Measurements from ENCODE around the gene XYLT1. TPM values are rescaled to one million over a fixed set of nuclear protein-coding genes. Genes with fewer than 3 reads are reported as not detected.

The XYLT1 gene
- total and polyA plus RNA-seq, 10 of the 15 experiments (the other 5 are each of a cell fraction or from before 2014, with no cell fraction given), result 0.88 to 14.8 (median 5.8) TPM

DNA sequence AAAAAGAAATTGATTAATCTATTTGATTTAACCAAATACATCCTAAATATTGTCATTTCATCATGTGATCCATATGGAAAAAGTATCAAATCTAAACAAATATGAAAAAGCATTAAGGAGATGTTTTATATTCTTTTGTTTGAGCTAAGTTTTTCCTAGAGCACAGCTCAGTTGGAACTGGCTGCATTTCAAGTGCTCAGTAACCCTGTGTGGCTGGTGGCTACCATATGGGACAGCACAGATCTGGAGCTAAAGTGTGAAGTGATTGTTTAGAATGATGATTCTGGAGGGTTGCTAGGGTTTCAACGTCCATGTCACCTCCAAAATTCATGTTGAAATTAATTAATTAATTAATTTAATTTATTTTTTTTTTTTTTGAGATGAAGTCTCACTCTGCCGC is 137.5 kb downstream of the XYLT1 start:
- no peak for FAIRE-seq
- WGBS (ENCODE audit: insufficient coverage, insufficient replicate concordance, low lambda C conversion rate, missing lambda C conversion rate), result 35% methylated on average over 2 of the region's 2 CpGs

GRCh38 chr16:17331991-17332390 is 138.8 kb downstream of the XYLT1 start:
- intact Hi-C loops (cut with micrococcal nuclease; ENCODE audit: unreplicated experiment), result no loop called here
- H2AFZ ChIP-seq (ENCODE audit: control insufficient read depth, low read depth, low read length), result no peak overlapping the region
- no peak overlapping the region for H3K4me3 ChIP-seq
- H3K36me3 ChIP-seq (ENCODE audit: control insufficient read depth in 2 of 2, insufficient read depth in 2 of 2, low read length in 1 of 2), result no peaks in the 10 kb centered on the region; a peak in 1 of 4 replicates
- WGBS (ENCODE audit: insufficient coverage, insufficient replicate concordance, low lambda C conversion rate, missing lambda C conversion rate), result 52% methylated on average over 4 of the region's 4 CpGs
- no peaks in the 10 kb centered on the region for H3K4me1 ChIP-seq (ENCODE audit: control insufficient read depth, insufficient read depth, low read length)
- no peaks in the 10 kb centered on the region for H3K9me3 ChIP-seq (replicated peaks; ENCODE audit: control insufficient read depth, insufficient read depth, low read length)
- BruUV-seq (replicated peaks), result no TSS peak
- ChIA-PET CTCF (no interaction called here), RAD21 (ENCODE audit: unreplicated experiment) (no interaction called here), SMC1A (ENCODE audit: uncharacterized antibody, unreplicated experiment) (interaction anchor here (0.9 to 1.3 kb wide), 2 partner anchors 9 to 29 kb away, joined by 3 to 4 read pairs; no protein-coding TSS in a partner anchor), POLR2A (interaction anchor here (0.6 to 1.4 kb wide), 2 partner anchors 14 to 45 kb away, joined by 3 to 4 read pairs; no protein-coding TSS in a partner anchor)
- no peaks in the 10 kb centered on the region for H4K20me1 ChIP-seq (ENCODE audit: control insufficient read depth, insufficient read depth)
- no peak for ATAC-seq
- no peak overlapping the region for H3K27ac ChIP-seq (ENCODE audit: control insufficient read depth, insufficient read depth)
- DNase-seq (ENCODE audit: low read depth, low spot score), result no peak
- in situ Hi-C loops (cut with MboI), result no loop called here
- H3K27me3 ChIP-seq (replicated peaks in 1 of 2; ENCODE audit: control insufficient read depth in 2 of 2, insufficient read depth in 2 of 2, low read length in 1 of 2), result no peaks in the 10 kb centered on the region
- H3K9ac ChIP-seq (ENCODE audit: control insufficient read depth, insufficient read depth, low read length), result no peak overlapping the region
- no peak overlapping the region for H3K4me2 ChIP-seq (ENCODE audit: control insufficient read depth, insufficient read depth)
- FAIRE-seq, result no peak
- no peaks in the 10 kb centered on the region for H3K79me2 ChIP-seq (ENCODE audit: control insufficient read depth, insufficient read depth, low read length)
- TF ChIP-seq PML (IDR thresholded peaks at IDR 0.05; ENCODE audit: low read length), result no peak
- TF ChIP-seq, protein P1, sequence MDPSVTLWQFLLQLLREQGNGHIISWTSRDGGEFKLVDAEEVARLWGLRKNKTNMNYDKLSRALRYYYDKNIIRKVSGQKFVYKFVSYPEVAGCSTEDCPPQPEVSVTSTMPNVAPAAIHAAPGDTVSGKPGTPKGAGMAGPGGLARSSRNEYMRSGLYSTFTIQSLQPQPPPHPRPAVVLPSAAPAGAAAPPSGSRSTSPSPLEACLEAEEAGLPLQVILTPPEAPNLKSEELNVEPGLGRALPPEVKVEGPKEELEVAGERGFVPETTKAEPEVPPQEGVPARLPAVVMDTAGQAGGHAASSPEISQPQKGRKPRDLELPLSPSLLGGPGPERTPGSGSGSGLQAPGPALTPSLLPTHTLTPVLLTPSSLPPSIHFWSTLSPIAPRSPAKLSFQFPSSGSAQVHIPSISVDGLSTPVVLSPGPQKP (IDR thresholded peaks at IDR 0.05; ENCODE audit: low read depth, low read length), result no peak
- TF ChIP-seq RAD21 (IDR thresholded peaks at IDR 0.05; ENCODE audit: insufficient read depth, low read depth, low read length), result 0 out of 2 replicates have a peak, but pooled peaks have one; percentile 16
- TF ChIP-seq CREB1 (IDR thresholded peaks at IDR 0.05; ENCODE audit: low read depth), result no peak
- no peak for TF ChIP-seq RAD51 (IDR thresholded peaks at IDR 0.05)
- TF ChIP-seq CTCF (IDR thresholded peaks at IDR 0.05 in 2 of 3, conservative IDR thresholded peaks at IDR 0.05 in 1 of 3; ENCODE audit: control insufficient read depth in 2 of 3, extremely low read depth in 1 of 3, insufficient read depth in 1 of 3, low read depth in 3 of 3, low read length in 3 of 3), result 0 out of 6 replicates have a peak, but pooled peaks of 1 of the 3 experiments have one; percentile 4
- no peak for TF ChIP-seq RB1 (IDR thresholded peaks at IDR 0.05; ENCODE audit: borderline replicate concordance)
- no peak for TF ChIP-seq CBX3 (IDR thresholded peaks at IDR 0.05; ENCODE audit: borderline replicate concordance, low read depth)
- no peak for TF ChIP-seq EED (IDR thresholded peaks at IDR 0.05; ENCODE audit: low read depth)

More for the DNA sequence above, 137.5 kb downstream of the XYLT1 start:
- ChIA-PET SMC1A (ENCODE audit: uncharacterized antibody, unreplicated experiment) (interaction anchor here (0.6 to 1.5 kb wide), 7 partner anchors 9 to 134 kb away, joined by 3 read pairs; no protein-coding TSS in a partner anchor), POLR2A (interaction anchor here (1.4 kb wide), 1 partner anchor 15 kb away, joined by 4 read pairs; no protein-coding TSS in a partner anchor), RAD21 (ENCODE audit: unreplicated experiment) (interaction anchor here (1.1 kb wide), 1 partner anchor 12 kb away, joined by 3 read pairs; no protein-coding TSS in a partner anchor), CTCF (interaction anchor here (1.1 kb wide), 1 partner anchor 134 kb away, joined by 5 read pairs; no protein-coding TSS in a partner anchor)
- no peaks in the 10 kb centered on the region for H3K27me3 ChIP-seq (replicated peaks in 1 of 2; ENCODE audit: control insufficient read depth in 2 of 2, insufficient read depth in 2 of 2, low read length in 1 of 2)
- no peak overlapping the region for H3K27ac ChIP-seq (ENCODE audit: control insufficient read depth, insufficient read depth)
- H3K4me2 ChIP-seq (ENCODE audit: control insufficient read depth, insufficient read depth), result no peak overlapping the region
- H3K4me1 ChIP-seq (ENCODE audit: control insufficient read depth, insufficient read depth, low read length), result no peaks in the 10 kb centered on the region
- no peak overlapping the region for H2AFZ ChIP-seq (ENCODE audit: control insufficient read depth, low read depth, low read length)
- H4K20me1 ChIP-seq (ENCODE audit: control insufficient read depth, insufficient read depth), result no peaks in the 10 kb centered on the region
- no TSS peak for BruUV-seq (replicated peaks)
- no peaks in the 10 kb centered on the region for H3K9me3 ChIP-seq (replicated peaks; ENCODE audit: control insufficient read depth, insufficient read depth, low read length)
- H3K79me2 ChIP-seq (ENCODE audit: control insufficient read depth, insufficient read depth, low read length), result no peaks in the 10 kb centered on the region
- H3K4me3 ChIP-seq, result no peak overlapping the region
- intact Hi-C loops (cut with micrococcal nuclease; ENCODE audit: unreplicated experiment), result no loop called here
- H3K9ac ChIP-seq (ENCODE audit: control insufficient read depth, insufficient read depth, low read length), result no peak overlapping the region
- TF ChIP-seq PML (IDR thresholded peaks at IDR 0.05; ENCODE audit: low read length) (no peak), MEF2A (IDR thresholded peaks at IDR 0.05; ENCODE audit: insufficient read depth, low read depth, low read length) (no peak), RAD21 (IDR thresholded peaks at IDR 0.05; ENCODE audit: insufficient read depth, low read depth, low read length) (no peak), ZNF274 (IDR thresholded peaks at IDR 0.05; ENCODE audit: insufficient read depth, insufficient read length) (no peak)
- TF ChIP-seq, protein P2, sequence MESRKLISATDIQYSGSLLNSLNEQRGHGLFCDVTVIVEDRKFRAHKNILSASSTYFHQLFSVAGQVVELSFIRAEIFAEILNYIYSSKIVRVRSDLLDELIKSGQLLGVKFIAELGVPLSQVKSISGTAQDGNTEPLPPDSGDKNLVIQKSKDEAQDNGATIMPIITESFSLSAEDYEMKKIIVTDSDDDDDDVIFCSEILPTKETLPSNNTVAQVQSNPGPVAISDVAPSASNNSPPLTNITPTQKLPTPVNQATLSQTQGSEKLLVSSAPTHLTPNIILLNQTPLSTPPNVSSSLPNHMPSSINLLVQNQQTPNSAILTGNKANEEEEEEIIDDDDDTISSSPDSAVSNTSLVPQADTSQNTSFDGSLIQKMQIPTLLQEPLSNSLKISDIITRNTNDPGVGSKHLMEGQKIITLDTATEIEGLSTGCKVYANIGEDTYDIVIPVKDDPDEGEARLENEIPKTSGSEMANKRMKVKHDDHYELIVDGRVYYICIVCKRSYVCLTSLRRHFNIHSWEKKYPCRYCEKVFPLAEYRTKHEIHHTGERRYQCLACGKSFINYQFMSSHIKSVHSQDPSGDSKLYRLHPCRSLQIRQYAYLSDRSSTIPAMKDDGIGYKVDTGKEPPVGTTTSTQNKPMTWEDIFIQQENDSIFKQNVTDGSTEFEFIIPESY (IDR thresholded peaks at IDR 0.05), result no peak
- no peak for ATAC-seq
- DNase-seq (ENCODE audit: low read depth, low spot score), result no peak
- H3K36me3 ChIP-seq (ENCODE audit: control insufficient read depth in 2 of 2, insufficient read depth in 2 of 2, low read length in 1 of 2), result no peaks in the 10 kb centered on the region; a peak in 1 of 4 replicates
- in situ Hi-C loops (cut with MboI), result no loop called here

Measured in GM12878 (cell line).